Measurements from ENCODE around the gene CFHR5.

CFHR5 gene

GRCh38 chr1:197042676-197043341 is 65.5 kb downstream of the CFHR5 start:
- in situ Hi-C loops (cut with MboI; ENCODE audit: low pct_unique_long_range_greater_than_20kb, low sequenced_read_pairs, unreplicated experiment) = no loop called here
- TF ChIP-seq, protein P1, sequence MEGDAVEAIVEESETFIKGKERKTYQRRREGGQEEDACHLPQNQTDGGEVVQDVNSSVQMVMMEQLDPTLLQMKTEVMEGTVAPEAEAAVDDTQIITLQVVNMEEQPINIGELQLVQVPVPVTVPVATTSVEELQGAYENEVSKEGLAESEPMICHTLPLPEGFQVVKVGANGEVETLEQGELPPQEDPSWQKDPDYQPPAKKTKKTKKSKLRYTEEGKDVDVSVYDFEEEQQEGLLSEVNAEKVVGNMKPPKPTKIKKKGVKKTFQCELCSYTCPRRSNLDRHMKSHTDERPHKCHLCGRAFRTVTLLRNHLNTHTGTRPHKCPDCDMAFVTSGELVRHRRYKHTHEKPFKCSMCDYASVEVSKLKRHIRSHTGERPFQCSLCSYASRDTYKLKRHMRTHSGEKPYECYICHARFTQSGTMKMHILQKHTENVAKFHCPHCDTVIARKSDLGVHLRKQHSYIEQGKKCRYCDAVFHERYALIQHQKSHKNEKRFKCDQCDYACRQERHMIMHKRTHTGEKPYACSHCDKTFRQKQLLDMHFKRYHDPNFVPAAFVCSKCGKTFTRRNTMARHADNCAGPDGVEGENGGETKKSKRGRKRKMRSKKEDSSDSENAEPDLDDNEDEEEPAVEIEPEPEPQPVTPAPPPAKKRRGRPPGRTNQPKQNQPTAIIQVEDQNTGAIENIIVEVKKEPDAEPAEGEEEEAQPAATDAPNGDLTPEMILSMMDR (IDR thresholded peaks at IDR 0.05; ENCODE audit: extremely low read depth, insufficient read depth, missing control alignments) = no peak
- DNase-seq (ENCODE audit: low spot score) = no peak

GRCh38 chr1:197049100-197049499 is 71.7 kb downstream of the CFHR5 start:
- no peak for DNase-seq (ENCODE audit: low spot score)
- in situ Hi-C loops (cut with MboI; ENCODE audit: low pct_unique_long_range_greater_than_20kb, low sequenced_read_pairs, unreplicated experiment) = no loop called here
- TF ChIP-seq, protein P1 (IDR thresholded peaks at IDR 0.05; ENCODE audit: extremely low read depth, insufficient read depth, missing control alignments) = no peak
